Esophagus muscularis mucosa (tissue), 4 donors: Measurements from ENCODE around the gene PLEKHA7. TPM values are rescaled to one million over a fixed set of nuclear protein-coding genes. Genes with fewer than 3 reads are reported as not detected.

Experiments used
- DNase-seq: peaks from one replicate; pipeline ENCODE4 v3.0.0-alpha.2; 2017; ENCODE audit errors: extremely low spot score
- H3K27ac ChIP-seq, 4 donors: fragments of 200-600 bp; sonication (generic); replicated peaks in 1 of 4; 1 replicate in 3 of 4; 2 replicates in 1 of 4; pipeline ENCODE4 v1.5.1; 2016 to 2019; ENCODE audit warnings: mild to moderate bottlenecking in 1 of 4
- H3K27me3 ChIP-seq, 4 donors: fragments of 200-600 bp; sonication (generic); one replicate each; pipeline versions ENCODE4 v1.5.1 to v1.6.0; 2016 to 2019
- H3K36me3 ChIP-seq, 4 donors: fragments of 200-600 bp; sonication (generic); one replicate each; pipeline ENCODE4 v1.5.1; 2016 to 2019
- H3K4me1 ChIP-seq, 4 donors: fragments of 200-600 bp; sonication (generic); one replicate each; pipeline ENCODE4 v1.5.1; 2016 to 2019
- H3K4me3 ChIP-seq, 4 donors: fragments of 200-600 bp; sonication (generic); 1 replicate in 2 of 4; 2 replicates in 2 of 4; pipeline ENCODE4 v1.5.1; 2016 to 2019; ENCODE audit warnings: mild to moderate bottlenecking in 4 of 4, moderate library complexity in 1 of 4
- H3K9me3 ChIP-seq, 4 donors: fragments of 200-600 bp; sonication (generic); 1 replicate in 3 of 4; 2 replicates in 1 of 4; pipeline ENCODE4 v1.5.1; 2016 to 2019
- EP300 ChIP-seq: sonication (generic); formaldehyde crosslinking; IDR thresholded peaks from one replicate; pipeline ENCODE4 v1.6.1; 2017; ENCODE audit warnings: antibody characterized with exemption
- POLR2A ChIP-seq: fragments of 450-650 bp; IDR thresholded peaks from one replicate; pipeline ENCODE4 v1.6.1; 2017; ENCODE audit warnings: antibody characterized with exemption, moderate library complexity, mild to moderate bottlenecking, low read depth
- POLR2AphosphoS5 ChIP-seq, 2 donors: sonication (generic); formaldehyde crosslinking; IDR thresholded peaks; one replicate each; pipeline ENCODE4 v1.6.1; 2017; ENCODE audit warnings: antibody characterized with exemption in 2 of 2
- WGBS: methylation state at CpG from one replicate; pipeline ENCODE4 v1.1.5; 2018; 5-methylcytosine and 5-hydroxymethylcytosine counted together
- intact Hi-C: fragments of 100-400 bp; cut with DNase I; formaldehyde crosslinking; loops from one replicate; pipeline ENCODE4 v1.15.1; 2023
- total RNA-seq, 4 donors: library from RNA; depleted of rRNA; stranded (reverse); fragments of >200 nt; gene quantifications; one replicate each; pipeline versions ENCODE4 v1.1.0 to v1.2.1, GENCODE V29; 2016
- TF ChIP-seq, protein P1 (sequence below), 3 experiments: fragments of 200-600 bp in 2 of 3; fragments of 450-650 bp in 1 of 3; sonication (generic) in 2 of 3; IDR thresholded peaks; one replicate each; pipeline ENCODE4 v1.5.1; 2017 to 2019; ENCODE audit warnings: antibody characterized with exemption in 3 of 3, mild to moderate bottlenecking in 2 of 3, moderate library complexity in 1 of 3

The PLEKHA7 gene
- total RNA-seq, 4 donors from 2014 or later = 5.8 to 9.1 (median 7.7) TPM

DNA sequence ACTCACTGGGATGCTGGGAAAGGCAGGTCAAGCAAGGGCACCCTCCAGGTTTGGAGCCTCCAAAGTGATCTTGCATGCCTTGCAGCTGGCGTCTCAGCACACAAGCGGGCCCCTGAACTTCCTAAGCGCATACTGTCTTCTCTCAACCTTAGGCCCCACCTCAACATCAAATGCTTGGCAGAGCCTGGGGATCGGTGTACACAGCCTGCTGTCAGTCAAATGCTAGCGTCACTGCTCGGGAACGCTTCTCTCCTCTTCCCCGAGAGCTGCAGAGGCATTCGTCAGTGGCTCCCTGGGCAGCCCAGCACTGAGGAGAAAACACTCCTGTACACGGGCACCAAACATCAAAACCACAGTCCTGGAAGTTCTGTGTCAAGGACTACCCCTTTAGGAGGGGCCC lies 150.8 kb downstream of the PLEKHA7 start:
- 48% methylated on average over 10 of the region's 10 CpGs for WGBS
- Histone ChIP-seq H3K9me3 (no peaks in the 10 kb centered on the region), H3K27ac (no peak overlapping the region), H3K4me1 (peaks cover 7 to 19% (median 16%) of the 10 kb centered on the region in 4 donors), H3K27me3 (no peaks in the 10 kb centered on the region), H3K4me3 (no peak overlapping the region), H3K36me3 (no peaks in the 10 kb centered on the region)
- intact Hi-C loops = no loop called here
- DNase-seq = no peak
- TF ChIP-seq POLR2AphosphoS5 (IDR thresholded peaks at IDR 0.05) (no peak), POLR2A (no peak), EP300 (no peak)
- TF ChIP-seq, protein P1, sequence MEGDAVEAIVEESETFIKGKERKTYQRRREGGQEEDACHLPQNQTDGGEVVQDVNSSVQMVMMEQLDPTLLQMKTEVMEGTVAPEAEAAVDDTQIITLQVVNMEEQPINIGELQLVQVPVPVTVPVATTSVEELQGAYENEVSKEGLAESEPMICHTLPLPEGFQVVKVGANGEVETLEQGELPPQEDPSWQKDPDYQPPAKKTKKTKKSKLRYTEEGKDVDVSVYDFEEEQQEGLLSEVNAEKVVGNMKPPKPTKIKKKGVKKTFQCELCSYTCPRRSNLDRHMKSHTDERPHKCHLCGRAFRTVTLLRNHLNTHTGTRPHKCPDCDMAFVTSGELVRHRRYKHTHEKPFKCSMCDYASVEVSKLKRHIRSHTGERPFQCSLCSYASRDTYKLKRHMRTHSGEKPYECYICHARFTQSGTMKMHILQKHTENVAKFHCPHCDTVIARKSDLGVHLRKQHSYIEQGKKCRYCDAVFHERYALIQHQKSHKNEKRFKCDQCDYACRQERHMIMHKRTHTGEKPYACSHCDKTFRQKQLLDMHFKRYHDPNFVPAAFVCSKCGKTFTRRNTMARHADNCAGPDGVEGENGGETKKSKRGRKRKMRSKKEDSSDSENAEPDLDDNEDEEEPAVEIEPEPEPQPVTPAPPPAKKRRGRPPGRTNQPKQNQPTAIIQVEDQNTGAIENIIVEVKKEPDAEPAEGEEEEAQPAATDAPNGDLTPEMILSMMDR (IDR thresholded peaks at IDR 0.05) = no peak

GRCh38 chr11:16862726-16863125 lies 151.5 kb downstream of the PLEKHA7 start:
- no peak for DNase-seq
- WGBS = 51% methylated on average over 3 of the region's 3 CpGs
- TF ChIP-seq EP300 (no peak), POLR2AphosphoS5 (IDR thresholded peaks at IDR 0.05) (no peak), POLR2A (no peak)
- TF ChIP-seq, protein P1 (IDR thresholded peaks at IDR 0.05) = no peak
- H3K27ac ChIP-seq = no peak overlapping the region
- intact Hi-C loops = no loop called here
- no peaks in the 10 kb centered on the region for H3K27me3 ChIP-seq
- H3K36me3 ChIP-seq = no peaks in the 10 kb centered on the region
- no peak overlapping the region for H3K4me3 ChIP-seq
- H3K4me1 ChIP-seq = peaks cover 7 to 19% (median 16%) of the 10 kb centered on the region in 4 donors
- H3K9me3 ChIP-seq = no peaks in the 10 kb centered on the region

DNA sequence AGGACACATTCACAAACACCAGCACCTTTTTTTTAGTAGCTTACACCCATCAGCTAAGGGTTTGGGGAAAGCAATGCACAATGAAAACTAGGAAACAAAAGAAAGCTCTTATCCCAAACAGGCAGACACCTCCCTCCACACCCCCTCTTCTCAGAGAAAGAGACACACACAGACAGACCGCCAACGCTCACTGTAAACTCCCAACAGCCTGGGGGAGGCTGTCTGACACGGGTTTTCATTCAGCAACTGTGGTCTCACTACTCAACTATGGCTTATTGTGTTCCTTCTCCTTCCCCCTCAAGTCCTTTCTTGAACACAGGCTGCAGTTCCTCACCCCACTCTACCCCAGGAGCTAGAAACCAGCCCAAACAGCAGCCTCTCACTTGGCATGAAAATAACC lies 152.4 kb downstream of the PLEKHA7 start:
- 67% methylated on average over 3 of the region's 3 CpGs for WGBS
- TF ChIP-seq EP300 = no peak
- H3K27me3 ChIP-seq = no peaks in the 10 kb centered on the region
- no peaks in the 10 kb centered on the region for H3K9me3 ChIP-seq
- H3K4me3 ChIP-seq = no peak overlapping the region
- H3K27ac ChIP-seq = no peak overlapping the region
- no peaks in the 10 kb centered on the region for H3K36me3 ChIP-seq
- intact Hi-C loops = no loop called here
- peaks cover 10 to 19% (median 16%) of the 10 kb centered on the region in 4 donors for H3K4me1 ChIP-seq
- DNase-seq = no peak

GRCh38 chr11:16860617-16861016 lies 153.6 kb downstream of the PLEKHA7 start:
- intact Hi-C loops = no loop called here
- Histone ChIP-seq H3K4me1 (peaks cover 12 to 20% (median 19%) of the 10 kb centered on the region in 4 donors), H3K27ac (no peak overlapping the region), H3K9me3 (no peaks in the 10 kb centered on the region), H3K4me3 (no peak overlapping the region), H3K36me3 (no peaks in the 10 kb centered on the region), H3K27me3 (no peaks in the 10 kb centered on the region)
- no peak for DNase-seq
- TF ChIP-seq EP300 = no peak
- no peak for TF ChIP-seq POLR2AphosphoS5 (IDR thresholded peaks at IDR 0.05)
- TF ChIP-seq, protein P1 (IDR thresholded peaks at IDR 0.05) = no peak
- TF ChIP-seq POLR2A = no peak
- WGBS = 44% methylated on average over 1 of the region's 1 CpG

DNA sequence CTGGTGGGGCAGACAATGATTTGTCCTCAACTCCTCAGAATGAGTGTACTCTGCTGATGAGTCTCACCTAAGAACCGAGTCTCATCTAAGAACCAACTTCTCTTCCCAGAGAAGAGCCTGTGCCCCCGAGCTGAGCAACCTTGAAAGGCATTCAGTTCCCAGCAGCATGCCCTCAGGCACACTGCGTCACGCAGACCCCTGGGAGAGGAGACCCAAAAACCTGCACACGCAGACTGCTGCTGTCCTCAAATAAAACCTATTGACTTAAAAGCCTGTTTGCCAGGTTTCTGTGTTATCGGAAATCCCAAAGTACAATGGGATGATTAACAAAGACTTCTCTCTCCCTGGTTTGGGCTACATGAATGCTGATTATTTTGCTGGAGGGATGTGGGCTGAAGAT lies 154.6 kb downstream of the PLEKHA7 start:
- intact Hi-C loops = no loop called here
- WGBS = 90% methylated on average over 6 of the region's 6 CpGs
- Histone ChIP-seq H3K27ac (no peak overlapping the region), H3K4me1 (peaks cover 12 to 20% (median 19%) of the 10 kb centered on the region in 4 donors), H3K4me3 (no peak overlapping the region), H3K36me3 (peaks cover 0 to 3% (median under 1%) of the 10 kb centered on the region in 4 donors), H3K27me3 (no peaks in the 10 kb centered on the region), H3K9me3 (no peaks in the 10 kb centered on the region)
- TF ChIP-seq POLR2A = no peak
- TF ChIP-seq POLR2AphosphoS5 (IDR thresholded peaks at IDR 0.05) = no peak
- TF ChIP-seq, protein P1 (IDR thresholded peaks at IDR 0.05) = no peak
- TF ChIP-seq EP300 = no peak
- no peak for DNase-seq
